HG03520 (cell line): Measurements from ENCODE around the gene ZBTB7C.

Experiments used
- ATAC-seq: cut with Tn5 transposase; IDR thresholded peaks from one replicate; pipeline ENCODE4 v1.9.1; 2021; ENCODE audit warnings: mild to moderate bottlenecking, moderate library complexity; ENCODE audit not compliant: unreplicated experiment

ZBTB7C gene

GRCh38 chr18:48200631-48201336, 208.4 kb downstream of the ZBTB7C start:
- ATAC-seq: no peak

- ATAC-seq: no peak
Measured at GRCh38 chr18:48199399-48199798, 209.8 kb downstream of the ZBTB7C start.

GRCh38 chr18:48197819-48198218, 211.4 kb downstream of the ZBTB7C start:
- ATAC-seq: no peak

GRCh38 chr18:48195787-48196186, 213.4 kb downstream of the ZBTB7C start:
- ATAC-seq: no peak

DNA sequence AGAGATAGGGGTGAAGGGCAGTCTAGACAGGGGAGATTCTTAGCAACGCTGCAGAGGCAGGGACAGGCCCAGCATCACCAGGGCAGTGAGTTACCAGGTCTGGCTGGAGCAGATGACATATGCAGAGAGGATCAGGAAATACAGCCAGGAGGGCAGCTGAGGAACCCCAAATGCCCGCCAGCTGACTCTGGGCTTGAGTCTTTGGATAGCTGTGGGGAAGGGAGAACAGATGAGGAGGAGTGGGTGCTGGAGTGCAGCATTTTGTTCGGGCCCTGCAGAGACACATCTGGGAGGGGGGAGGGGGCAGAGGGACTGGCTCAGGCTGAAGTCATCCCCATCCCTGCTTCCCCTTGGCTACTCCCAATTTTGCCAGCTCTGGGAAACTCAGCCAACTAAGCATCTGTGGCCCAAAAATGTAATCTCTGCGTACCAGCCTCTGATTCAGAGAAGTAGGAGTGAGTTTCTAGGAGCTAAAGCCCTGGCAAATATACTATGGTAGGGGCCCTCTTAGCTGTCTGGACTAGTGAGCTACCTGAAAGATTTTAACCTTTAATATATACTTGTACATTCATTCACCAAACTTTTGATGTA, 214.5 kb downstream of the ZBTB7C start:
- no peak for ATAC-seq

DNA sequence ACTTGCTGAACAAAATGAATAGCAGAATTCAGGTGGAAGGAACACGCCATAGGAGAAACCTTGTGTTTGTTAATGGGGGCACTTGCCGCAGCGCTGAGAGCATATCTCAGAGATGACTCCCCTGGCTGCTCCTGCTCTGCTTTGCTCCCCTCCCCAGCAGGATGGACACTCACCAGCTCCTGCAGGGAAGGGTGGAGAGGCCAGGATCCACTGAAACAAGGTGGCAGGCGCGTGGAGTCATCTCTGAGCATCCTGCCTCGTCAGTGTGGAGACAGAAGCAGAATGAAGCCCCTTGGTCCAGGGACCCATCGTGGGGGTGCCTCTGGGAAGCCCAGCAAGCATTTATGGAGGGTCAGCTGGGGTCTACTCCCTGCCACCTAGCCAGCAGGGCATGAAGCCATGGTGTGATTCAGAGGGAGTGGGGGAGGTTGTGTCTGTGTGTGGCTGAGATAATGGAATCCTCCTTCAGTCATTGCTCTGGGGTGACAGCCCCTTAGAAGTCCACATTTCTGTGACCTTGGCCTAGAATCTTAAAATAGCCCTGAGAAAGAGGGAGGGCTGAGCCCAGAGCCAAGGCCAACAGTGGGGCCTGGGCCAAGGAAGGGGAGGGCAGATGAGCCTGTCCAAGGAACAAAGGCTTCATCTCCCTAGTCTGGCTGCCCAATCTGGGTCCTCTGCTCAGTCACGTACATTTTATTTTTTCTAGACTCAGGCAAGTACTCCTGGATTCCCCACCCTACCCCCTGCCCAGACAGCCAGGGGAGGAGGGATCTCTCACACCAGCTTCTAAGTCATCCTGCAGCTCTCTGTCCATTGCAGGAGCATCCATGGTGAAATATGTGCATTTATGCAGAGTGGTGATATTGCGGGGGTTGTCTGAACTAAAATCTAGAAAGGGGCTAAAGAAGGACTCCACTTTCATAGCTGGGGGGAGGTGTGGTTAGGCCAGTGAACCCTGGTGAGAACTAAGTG, 215.4 kb downstream of the ZBTB7C start:
- no peak for ATAC-seq

GRCh38 chr18:48192542-48192941, 216.6 kb downstream of the ZBTB7C start:
- ATAC-seq: no peak

DNA sequence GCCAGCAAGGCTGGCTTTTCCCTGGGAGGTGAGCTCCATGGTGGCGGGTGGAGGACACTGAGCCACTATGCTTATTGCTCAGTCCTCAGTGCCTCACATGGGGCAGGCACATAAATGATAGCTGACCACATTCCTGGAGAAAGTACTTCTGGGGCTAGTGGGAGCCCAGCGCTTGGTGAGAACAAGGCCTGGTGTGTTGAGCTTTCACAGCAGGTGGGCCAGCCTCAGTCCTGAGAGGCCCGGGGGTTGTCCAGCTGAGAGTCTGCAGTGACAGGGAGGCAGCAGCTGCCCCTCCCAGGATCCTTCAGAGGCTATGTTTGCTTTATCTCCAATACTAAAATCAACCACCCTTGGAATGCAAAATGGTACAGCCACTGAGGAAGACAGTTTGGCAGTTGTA, 217.7 kb downstream of the ZBTB7C start:
- no peak for ATAC-seq

DNA sequence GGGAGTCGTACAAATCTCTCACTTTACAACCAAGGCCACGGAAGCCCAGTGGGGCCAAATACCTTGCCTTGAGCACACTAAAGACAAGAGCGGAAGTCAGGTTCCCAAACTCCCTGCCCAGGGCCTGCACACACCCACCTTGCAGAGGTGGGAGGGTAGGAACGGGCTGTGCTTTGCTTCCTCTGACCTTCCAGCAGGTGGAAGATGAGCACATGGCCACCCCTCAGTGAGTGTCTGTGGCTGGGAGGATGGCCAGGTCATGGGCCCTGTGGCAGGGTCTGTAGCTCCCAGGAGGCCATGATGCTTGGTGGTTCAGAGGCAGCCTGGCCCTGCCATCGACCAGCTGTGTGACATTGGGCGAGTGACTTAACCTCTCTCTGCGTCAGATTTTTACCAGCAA, 218.2 kb downstream of the ZBTB7C start:
- no peak for ATAC-seq

- no peak for ATAC-seq
Measured at GRCh38 chr18:48188609-48189008, 220.6 kb downstream of the ZBTB7C start.

DNA sequence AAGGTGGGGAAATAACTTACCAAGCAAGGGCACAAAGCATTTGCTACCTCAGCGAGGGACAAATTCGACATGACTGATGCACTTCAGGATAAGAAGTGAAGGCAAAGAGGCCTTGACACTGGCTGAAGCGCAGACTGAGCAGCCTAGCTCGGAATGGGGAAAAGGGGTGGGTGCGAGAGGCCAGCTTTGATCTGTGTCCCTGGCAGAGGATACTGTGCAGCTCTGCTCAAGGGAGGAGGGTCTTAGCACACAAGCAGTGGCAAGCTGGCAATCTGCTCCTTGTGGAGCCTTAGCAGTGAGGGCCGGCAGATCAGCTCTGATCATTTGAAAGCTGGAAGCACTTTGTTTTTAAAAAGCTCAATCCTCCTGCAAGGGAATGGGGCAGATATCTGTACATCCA, 222.3 kb downstream of the ZBTB7C start:
- no peak for ATAC-seq

- no peak for ATAC-seq
Measured at GRCh38 chr18:48186131-48186766, 222.9 kb downstream of the ZBTB7C start.

DNA sequence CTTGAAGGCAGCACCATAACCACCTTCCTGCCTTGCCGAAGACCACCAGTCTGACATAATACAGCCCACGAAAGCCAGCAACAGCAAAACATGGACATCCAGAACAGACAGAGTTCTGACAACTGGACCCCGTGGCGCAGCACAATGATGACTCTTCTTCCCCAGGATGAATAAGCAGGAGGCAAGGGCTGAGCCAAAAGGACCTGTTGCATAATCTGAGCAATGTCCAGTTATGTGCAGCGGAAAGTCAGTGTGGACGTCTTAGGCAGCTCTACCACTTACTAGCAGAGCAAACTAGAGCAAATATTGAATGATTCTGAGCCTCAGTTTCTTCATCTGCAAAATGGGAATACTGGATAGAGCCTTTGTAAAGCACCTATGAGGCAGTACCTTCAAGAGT, 225.1 kb downstream of the ZBTB7C start:
- ATAC-seq: no peak

DNA sequence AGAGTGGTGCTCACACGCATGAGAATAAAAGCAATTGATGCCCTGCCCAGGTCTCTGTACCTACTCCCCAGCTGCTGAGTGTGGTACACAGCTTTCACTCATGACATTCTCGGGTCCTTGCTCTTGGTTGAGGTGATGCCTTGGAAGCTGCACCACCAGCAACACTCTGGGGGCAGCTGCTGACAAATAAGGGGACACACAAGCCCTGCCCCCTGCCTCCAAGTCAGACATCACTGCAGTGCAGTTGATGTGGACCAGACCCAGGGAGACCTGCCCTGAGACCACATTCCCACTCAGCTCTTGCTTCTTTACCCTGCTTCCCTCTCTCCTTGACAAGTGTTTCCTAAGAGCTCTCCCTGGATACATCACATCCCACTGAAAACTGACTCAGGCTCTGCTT, 225.6 kb downstream of the ZBTB7C start:
- no peak for ATAC-seq

GRCh38 chr18:48182779-48183178, 226.4 kb downstream of the ZBTB7C start:
- no peak for ATAC-seq

GRCh38 chr18:48181857-48182256, 227.3 kb downstream of the ZBTB7C start:
- no peak for ATAC-seq

DNA sequence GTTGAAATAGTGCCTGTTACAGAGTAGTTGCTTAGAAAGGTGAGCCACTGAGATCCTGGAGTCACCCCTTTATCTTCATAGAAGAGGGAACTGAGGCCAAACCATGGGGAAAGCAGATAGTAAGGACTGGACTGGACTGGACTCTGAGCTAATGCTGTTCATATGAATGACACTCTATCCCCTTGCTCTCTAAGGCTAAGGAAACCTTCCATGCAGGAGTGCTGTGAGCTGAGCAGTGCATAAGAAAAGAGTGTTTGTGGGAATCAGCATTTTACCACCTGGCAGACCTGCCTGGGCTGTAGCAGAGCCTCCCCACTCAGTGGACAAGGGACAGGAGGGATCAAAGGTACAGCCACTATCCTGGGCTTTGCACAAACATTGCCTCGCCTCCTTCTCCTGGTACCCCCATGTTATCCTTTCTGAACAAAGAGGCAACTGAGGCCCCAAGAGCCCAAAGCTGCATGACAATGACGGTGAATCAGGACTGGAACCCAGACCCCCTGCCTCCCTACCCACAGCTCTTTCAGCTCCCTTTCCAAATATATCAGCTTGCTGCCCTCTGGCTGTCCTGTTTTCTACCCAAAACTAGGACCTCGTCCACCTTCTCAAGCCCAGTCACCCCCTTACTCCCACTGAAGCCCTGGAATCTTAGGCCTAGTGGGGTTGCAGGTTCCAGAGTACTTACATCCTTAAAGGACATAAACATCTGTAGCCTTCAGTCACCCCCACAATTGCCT, 227.9 kb downstream of the ZBTB7C start:
- ATAC-seq: no peak

- no peak for ATAC-seq
Measured at GRCh38 chr18:48179666-48180065, 229.5 kb downstream of the ZBTB7C start.

DNA sequence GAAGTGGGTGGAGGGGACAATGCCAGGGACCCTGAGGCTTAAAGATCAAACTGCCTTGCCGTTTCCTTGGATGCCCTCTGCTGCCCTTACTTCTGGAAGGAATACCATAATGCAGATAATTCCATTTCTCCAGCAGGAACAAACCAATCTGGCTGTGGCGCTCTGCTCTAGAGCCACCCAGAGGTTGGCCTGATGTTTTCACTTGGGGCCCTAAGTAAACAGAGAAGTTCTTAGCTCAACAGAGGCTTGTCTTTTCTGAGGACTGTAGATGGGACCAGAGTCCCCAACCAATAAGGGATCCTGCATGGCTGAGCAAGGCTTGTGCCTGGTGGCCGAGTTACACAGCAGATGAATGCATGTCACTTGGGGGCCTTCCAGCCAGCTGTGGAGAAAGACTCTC, 230.2 kb downstream of the ZBTB7C start:
- no peak for ATAC-seq

- ATAC-seq: no peak
Measured at GRCh38 chr18:48176909-48177308, 232.3 kb downstream of the ZBTB7C start.

GRCh38 chr18:48173557-48173956, 235.6 kb downstream of the ZBTB7C start:
- no peak for ATAC-seq
